Head of caudate nucleus (tissue), 42 donors: Measurements from ENCODE around the gene LRRC27.
"Not testable (repeated sequence)": the region's sequence is repeated elsewhere in the genome, so short reads cannot be mapped to it uniquely, and the experiment has no call there.

ENCODE experiments used
- DNase-seq, 42 donors: peaks; one replicate each; pipeline versions ENCODE4 v3.0.0 to v3.0.0-alpha.2; 2020 to 2021; ENCODE audit warnings: mixed read lengths in 7 of 42
- intact Hi-C: fragments of 100-400 bp; cut with DNase I; formaldehyde crosslinking; loops from one replicate; pipeline ENCODE4 v1.15.0; 2022

LRRC27 gene

DNA sequence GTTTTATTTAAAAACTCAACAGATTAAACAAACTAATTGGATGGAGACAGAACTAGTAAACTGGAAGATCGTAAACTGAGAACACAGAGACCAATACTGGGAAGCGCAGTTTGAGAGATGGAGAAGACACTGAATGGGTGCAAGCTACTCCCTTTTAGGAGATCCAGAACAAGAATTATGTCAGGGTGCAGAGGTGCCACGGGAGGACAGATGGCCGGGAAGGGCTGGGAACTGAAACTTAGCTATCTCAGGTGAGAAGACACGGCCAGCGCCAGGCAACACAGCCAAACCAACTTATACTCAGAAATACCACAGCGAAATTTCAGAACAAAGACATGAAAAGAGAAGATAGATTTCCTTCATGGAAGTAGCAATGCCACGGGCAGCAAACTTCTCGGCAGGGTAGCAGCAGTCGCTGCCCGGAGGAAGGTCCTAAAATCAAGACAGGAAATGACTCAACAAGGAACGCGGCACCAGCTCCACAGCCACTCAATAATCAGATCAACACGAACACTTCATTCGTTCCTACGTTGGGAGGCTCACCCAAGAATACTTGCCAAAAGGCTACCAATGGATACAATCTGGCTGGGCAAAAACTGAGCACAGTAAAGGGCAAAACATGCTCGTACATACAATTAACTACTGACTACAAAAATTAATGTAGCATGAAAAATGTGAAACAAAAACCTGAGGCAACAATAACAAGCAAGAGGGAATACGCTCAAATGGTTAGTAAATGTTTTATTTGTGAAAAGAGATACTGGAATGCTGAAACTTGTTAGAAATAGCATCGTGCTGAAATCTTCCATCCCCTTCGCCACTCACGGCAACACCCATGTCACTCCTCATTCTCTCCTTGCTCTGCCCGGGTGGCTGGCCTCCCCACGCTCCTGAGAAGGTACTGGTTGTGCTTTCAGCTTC lies 2.2 kb upstream of the LRRC27 start:
- peak in 3 of 42 donors; percentile 24 to 49 (median 41) for DNase-seq
- intact Hi-C loops = no loop called here

DNA sequence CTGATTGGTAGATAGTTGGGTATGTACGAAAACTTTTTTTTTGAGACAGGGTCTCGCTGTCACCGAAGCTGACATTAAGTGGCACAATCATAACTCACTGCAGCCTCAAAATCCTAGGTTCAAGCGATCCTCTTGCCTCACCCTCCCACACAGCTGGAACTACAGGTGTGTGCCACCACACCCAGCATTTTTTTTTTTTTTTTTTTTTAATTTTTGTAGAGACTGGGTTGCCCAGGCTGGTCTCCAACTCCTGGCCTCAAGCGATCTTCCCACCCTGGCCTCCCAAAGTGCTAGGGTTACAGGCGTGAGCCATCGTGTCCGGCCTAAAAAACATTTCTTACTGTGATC lies 1.5 kb upstream of the LRRC27 start:
- intact Hi-C loops = no loop called here
- DNase-seq = no peak

DNA sequence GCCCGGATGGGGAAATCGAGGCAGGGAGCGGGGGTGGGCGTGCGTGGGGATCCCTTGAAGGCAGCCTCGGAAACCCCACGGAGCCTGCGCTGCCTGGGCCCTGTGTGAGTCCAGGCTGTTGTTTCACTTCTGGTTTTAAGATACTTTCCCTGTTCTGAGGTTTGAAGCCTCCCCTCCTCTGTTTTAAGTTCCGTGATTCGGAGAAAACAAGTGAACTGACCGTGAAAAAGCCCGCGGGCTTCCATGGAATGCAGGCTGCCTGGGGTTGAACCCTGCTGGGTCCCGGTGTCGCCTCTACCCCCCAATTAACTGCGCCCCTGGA lies 401 bp downstream of the LRRC27 start:
- intact Hi-C loops = no loop called here

DNA sequence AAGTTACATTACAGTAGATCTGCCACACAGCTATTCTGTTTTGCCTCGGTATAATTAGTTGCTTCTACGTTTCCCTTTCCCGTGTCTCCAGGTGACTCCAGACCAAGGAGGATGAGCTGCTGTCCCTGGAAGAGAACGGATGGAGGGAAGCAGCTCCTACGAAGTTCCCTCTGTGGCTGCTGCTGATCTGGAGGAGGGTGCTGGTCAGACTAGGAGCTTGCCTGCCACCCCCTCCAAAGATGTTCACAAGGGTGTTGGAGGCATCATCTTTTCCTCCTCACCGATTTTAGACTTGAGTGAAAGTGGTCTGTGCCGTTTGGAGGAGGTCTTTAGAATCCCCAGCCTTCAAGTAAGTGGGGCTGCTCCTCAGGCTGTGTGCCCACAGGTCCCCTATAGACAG lies 1.4 kb downstream of the LRRC27 start:
- intact Hi-C loops = no loop called here

More for the DNA sequence above, 401 bp downstream of the LRRC27 start:
- DNase-seq = no peak

GRCh38 chr10:132334631-132335188 lies 2.7 kb downstream of the LRRC27 start:
- no peak for DNase-seq
- intact Hi-C loops = no loop called here

More for the DNA sequence above, 1.4 kb downstream of the LRRC27 start:
- no peak for DNase-seq

- peak in 32 of 42 donors; percentile 7 to 69 (median 40) for DNase-seq
- intact Hi-C loops = no loop called here
Measured at GRCh38 chr10:132335189-132336063, 3.4 kb downstream of the LRRC27 start.

DNA sequence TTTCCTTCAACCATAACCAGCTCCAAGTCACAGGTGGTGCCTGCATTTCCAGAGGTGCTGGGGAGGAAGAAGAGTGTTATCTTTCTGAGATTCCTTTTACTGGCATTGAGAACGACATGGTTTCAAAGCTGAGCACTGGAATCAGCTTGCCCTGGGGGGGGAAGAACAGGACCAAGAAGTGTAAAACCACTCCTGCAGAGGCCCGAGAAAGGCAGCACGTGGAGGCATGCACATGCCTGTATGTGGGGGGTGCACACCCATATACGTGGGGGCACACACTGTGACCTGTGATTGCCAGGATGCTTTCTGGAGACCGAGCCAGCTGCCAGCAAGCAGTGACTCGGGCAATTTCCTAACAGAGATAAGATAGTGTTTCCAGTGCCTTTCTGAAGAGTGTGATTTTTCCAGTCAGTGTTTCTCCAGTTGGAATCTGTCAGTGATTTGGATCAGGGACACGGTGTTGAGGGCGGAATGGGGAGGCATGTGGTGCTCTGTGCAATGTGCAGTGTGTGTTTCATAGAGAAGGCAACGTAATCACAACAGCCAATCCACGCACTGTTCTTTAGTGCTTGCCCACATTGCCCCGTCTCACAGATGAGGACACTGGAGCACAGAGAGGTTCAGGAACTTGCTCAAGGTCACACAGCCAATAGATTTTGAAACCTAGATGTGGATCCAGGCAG lies 4.2 kb downstream of the LRRC27 start:
- peak in 3 of 42 donors; percentile 32 to 40 (median 38) for DNase-seq
- intact Hi-C loops = no loop called here

DNA sequence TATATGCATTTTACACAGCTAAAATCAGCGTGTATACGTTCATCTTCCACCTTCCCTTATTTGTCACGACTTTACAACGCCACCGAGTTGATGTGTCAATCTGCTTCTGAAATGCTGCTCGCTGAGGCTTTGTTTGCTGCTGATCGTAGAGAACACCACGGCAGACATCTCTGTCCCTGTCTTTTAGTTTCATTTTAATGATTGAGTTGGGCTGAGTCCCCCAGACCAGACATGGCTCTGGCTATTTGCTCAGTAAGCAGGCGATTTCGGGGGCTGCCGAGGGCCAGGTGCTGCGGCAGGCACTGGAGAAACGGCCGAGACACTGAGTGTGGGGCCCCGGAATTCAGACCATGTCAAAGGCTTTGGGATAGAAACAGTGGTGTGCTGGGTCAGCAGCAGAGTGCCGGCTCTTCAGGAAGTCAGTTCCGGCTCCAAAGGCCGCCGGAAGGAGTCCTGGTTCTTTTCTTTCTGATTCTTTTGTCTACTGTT lies 5.0 kb downstream of the LRRC27 start:
- intact Hi-C loops = no loop called here
- DNase-seq = peak in 11 of 42 donors; percentile 14 to 55 (median 32)

DNA sequence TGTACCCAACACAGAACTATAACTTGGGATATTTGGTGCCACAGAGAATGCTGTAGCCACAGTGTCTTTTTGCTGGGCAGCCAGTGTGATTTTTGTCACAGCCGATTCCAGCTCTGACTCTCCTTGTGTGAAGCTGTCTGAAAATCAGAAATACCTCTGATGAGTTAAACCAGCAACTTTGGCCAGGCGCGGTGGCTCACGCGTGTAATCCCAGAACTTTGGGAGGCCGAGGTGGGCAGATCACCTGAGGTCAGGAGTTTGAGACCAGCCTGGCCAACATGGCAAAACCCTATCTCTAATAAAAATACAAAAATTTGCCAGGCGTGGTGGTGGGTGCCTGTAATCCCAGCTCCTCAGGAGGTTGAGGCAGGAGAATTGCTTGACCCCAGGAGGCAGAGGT lies 5.9 kb downstream of the LRRC27 start:
- intact Hi-C loops, DNase-seq: not testable (repeated sequence)

DNA sequence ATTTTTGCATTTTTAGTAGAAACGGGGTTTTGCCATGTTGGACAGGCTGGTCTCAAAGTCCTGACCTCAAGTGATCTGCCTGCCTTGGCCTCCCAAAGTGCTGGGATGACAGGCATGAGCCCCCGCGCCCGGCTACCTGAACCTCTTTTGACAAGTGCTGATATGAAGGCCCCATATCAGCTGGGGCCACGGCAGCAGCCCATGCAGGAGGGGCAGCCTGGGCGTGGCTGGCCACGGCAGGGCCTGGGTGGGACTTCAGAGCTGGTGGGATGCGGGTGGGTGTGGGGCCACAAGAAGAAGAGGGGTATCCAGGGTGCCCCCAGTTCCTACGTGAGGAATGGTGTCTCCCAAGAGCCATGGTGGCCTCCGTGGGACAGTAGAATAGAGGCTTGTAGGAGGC lies 6.9 kb downstream of the LRRC27 start:
- intact Hi-C loops = no loop called here
- DNase-seq = peak in 1 of 42 donors; percentile 21

- intact Hi-C loops = no loop called here
Measured at GRCh38 chr10:132339276-132339675, 7.3 kb downstream of the LRRC27 start.

DNA sequence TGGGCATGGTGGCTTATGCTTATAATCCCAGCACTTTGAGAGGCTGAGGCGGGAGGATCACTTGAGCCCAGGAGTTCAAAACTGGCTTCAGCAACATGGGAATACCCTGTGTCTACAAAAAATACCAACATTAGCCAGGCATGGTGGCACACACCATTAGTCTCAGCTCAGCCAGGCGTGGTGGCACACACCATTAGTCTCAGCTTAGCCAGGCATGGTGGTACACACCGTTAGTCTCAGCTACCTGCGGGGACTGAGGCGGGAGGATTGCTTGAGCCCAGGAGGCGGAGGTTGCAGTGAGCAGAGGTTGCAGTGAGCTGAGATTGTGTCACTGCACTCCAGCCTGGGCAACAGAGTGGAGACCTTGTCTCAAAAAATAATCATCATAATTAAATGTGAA lies 9.0 kb downstream of the LRRC27 start:
- intact Hi-C loops = no loop called here
- DNase-seq = no peak

More at GRCh38 chr10:132339276-132339675, 7.3 kb downstream of the LRRC27 start:
- DNase-seq = peak in 1 of 42 donors; percentile 6

- no peak for DNase-seq
- intact Hi-C loops = no loop called here
Measured at GRCh38 chr10:132341781-132342180, 9.8 kb downstream of the LRRC27 start.

DNA sequence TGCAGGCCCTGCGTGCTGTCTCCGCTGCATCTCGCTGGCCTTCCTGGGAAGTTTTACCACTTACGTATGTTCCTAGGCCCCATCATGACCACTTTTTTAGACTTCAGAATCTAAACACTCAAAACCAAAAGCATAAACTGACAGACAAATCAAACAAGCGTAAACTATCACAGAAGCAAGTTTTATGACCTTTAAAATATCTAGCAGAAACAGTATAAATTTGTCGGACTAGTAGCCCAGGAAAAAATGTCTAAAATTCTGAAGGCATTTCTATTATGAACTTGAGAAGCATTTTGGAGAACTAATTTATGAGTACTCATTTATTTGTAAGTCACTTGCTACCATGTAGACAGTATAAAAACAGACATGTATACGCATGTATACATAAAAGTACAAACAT lies 10.6 kb downstream of the LRRC27 start:
- DNase-seq = no peak
- intact Hi-C loops = no loop called here

GRCh38 chr10:132344386-132344785 lies 12.4 kb downstream of the LRRC27 start:
- intact Hi-C loops = no loop called here
- DNase-seq = peak in 5 of 42 donors; percentile 10 to 45 (median 32)

- peak in 1 of 42 donors; percentile 13 for DNase-seq
- intact Hi-C loops = no loop called here
Measured at GRCh38 chr10:132345345-132345744, 13.4 kb downstream of the LRRC27 start.

GRCh38 chr10:132346806-132347205 lies 14.8 kb downstream of the LRRC27 start:
- intact Hi-C loops = no loop called here
- no peak for DNase-seq

- intact Hi-C loops = no loop called here
- no peak for DNase-seq
Measured at GRCh38 chr10:132347211-132347930, 15.4 kb downstream of the LRRC27 start.
